Measurements from ENCODE around the gene ADGRG1.
"Not testable (repeated sequence)": the region's sequence is repeated elsewhere in the genome, so short reads cannot be mapped to it uniquely, and the experiment has no call there.

Gene ADGRG1

DNA sequence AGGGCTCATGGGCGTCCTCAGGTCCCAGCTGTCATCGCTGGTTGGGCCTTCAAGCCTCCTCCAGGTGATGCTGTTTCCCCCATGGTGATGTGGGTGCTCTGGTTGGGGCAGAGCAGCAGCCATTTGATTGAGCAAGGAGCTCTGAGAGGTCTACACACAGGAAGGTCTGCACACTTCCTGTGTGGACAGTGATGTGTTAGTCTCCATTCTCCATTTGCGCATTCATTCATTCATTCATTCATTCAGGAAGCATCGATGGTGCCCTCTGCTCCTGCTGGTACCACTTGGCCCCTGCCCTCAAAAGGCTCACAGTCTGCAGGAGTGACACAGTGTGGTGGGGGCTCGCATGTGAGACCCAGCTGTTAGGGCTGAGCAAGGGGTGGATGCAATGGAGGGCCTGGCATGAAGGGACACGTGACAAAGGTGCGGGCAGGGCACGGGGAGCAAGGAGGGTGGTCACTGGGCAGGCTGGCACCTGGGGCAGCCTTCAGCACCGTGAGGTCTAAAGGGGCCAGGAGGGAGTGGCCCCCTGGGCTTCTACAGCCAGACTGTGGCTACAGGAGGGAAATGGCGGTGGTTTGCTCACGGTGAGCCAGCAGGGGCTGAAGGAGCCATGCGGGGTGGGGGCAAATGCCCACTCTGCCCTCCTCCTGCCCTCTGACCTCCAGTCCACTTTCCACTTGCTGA is 41.2 kb downstream of the ADGRG1 start:
- DNase-seq: peak in 1 of 2 experiments; percentile 25

GRCh38 chr16:57670196-57670595 is 41.8 kb downstream of the ADGRG1 start:
- DNase-seq: no peak

GRCh38 chr16:57671451-57671850 is 43.0 kb downstream of the ADGRG1 start:
- DNase-seq: not testable (repeated sequence)

- no peak for DNase-seq
Measured at GRCh38 chr16:57672416-57672815, 44.0 kb downstream of the ADGRG1 start.

GRCh38 chr16:57672824-57673223 is 44.4 kb downstream of the ADGRG1 start:
- no peak for DNase-seq

GRCh38 chr16:57675741-57676551 is 47.5 kb downstream of the ADGRG1 start:
- peak in 1 of 2 experiments; percentile 35 for DNase-seq

DNA sequence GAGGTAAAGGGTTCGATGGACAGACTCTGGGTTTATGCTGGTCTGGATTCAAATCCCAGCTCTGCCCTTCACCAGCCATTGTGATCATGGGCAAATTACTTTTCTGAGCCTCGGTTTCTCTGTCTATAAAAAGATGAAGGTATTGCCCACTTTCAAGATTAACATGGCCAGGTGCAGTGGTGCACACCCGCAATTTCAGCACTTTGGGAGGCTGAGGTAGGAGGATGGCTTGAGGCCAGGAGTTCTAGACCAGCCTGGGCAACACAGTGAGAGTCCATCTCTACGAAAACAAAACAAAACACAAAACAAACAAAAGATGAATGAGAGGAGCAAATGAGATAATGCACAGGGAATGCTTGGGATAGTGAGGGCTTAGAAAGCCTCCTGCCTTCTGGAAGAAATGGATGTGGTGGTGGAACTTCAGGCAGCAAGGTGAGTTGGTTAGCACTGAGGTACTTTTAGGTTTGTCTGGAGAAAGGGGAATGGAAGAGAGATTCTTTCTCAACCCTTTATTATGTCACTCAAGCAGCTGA is 48.2 kb downstream of the ADGRG1 start:
- no peak for DNase-seq

- no peak for DNase-seq
Measured at GRCh38 chr16:57677622-57678369, 49.4 kb downstream of the ADGRG1 start.

DNA sequence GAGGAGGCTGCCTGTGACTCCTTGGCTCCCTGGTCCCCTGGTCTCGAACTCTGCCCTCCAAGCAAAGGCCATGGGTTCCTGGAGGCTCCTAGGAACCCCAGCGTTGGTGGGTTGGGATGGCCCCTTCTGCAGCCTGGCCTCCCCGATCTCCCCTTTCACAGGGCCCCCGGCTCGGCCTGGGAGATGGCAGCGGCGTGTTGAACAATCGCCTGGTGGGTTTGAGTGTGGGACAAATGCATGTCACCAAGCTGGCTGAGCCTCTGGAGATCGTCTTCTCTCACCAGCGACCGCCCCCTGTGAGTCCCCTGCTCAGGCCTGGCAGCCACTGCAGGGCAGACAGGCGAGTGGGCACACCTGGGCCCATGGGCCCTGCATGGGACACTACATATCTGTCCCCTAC is 50.6 kb downstream of the ADGRG1 start:
- DNase-seq: no peak

DNA sequence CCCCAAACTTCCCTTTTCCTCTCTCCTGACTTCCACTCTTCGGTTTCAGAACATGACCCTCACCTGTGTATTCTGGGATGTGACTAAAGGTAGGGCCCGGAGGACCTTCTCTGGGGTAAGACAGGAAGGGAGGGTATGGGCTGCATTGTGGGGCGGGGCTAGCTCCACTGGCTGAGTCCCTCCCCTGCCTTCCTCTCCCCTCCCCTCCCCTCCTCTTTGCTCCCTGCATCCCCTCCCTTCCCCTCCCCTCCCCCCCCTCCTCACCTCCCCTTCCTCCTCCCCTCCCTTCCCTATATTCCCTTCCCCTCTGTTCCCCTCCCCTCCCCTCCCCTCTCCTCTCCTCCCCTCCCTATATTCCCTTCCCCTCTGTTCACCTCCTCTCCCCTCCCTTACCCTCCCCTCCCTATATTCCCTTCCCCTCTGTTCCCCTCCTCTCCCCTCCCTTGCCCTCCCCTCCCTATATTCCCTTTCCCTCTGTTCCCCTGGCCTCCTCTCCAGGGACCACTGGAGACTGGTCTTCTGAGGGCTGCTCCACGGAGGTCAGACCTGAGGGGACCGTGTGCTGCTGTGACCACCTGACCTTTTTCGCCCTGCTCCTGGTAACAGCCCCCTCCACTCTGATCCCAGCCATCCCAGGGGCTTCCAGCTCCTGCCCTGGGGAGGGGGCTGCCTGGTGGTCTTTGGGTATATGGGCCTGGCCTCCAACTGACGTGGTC is 51.5 kb downstream of the ADGRG1 start:
- DNase-seq: no peak

DNA sequence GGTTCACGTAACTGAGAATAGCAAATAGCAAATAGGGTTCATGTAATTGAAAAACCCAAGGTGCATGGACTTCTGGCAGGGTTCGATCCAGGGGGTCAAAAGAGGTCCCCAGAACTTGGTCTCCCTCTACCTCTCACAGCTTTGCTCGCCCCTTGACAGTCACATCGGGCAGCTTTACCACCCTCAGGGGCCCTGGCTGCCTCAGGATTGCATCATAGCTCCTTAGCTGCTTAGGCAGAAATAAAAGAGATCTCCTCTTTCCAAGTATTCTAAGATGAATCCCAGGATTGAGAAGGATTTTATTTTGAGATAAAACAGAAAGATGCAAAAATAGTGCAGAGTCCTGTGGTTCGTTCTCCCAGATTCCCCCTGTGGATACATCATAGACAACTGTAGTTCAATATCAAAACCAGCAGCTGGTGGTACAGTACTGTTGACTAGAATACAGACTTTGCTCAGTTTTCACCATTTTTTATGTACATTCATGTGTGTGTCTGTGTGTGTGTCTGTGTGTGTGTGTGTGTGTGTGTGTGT is 52.5 kb downstream of the ADGRG1 start:
- DNase-seq: no peak

GRCh38 chr16:57681950-57682728 is 53.7 kb downstream of the ADGRG1 start:
- no peak for DNase-seq

DNA sequence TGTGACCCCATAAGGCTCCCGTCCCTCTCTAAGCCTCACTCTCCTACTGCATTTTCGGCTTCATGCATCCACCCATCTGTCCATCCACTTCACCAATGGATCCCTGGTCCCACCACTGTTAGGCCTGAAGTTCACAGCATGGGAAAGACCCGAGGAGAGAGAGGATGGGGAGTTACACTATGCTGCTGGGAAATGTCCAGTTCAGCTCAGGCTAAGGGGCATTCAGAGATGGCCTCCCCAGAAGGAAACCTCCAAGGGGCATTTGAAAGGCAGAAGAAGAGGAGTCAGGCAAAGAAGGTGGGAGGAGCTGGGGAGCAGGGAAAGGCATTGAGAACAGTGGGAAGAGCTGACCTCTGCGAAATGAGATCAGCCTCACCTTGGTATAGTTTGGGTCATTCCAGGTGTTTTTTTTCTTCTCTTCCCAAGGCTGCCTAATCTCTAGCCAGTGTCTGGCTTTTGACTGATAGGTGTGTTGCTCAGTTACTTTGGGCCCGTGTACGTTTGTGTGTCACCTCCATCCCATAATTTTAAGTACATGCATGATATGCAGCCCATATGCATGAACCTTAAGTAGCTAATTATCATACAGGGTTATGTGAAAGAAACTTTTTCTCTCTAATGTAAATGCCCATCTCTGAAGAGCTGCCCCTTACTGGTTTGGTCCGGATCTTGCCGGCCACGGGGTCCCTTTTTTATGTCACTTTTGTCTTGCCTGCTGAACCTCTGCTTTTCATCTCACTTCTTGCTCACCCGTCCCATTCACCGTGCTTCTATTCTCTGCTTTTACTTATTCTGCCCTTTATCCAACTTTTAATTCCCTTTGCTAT is 54.6 kb downstream of the ADGRG1 start:
- DNase-seq: no peak

DNA sequence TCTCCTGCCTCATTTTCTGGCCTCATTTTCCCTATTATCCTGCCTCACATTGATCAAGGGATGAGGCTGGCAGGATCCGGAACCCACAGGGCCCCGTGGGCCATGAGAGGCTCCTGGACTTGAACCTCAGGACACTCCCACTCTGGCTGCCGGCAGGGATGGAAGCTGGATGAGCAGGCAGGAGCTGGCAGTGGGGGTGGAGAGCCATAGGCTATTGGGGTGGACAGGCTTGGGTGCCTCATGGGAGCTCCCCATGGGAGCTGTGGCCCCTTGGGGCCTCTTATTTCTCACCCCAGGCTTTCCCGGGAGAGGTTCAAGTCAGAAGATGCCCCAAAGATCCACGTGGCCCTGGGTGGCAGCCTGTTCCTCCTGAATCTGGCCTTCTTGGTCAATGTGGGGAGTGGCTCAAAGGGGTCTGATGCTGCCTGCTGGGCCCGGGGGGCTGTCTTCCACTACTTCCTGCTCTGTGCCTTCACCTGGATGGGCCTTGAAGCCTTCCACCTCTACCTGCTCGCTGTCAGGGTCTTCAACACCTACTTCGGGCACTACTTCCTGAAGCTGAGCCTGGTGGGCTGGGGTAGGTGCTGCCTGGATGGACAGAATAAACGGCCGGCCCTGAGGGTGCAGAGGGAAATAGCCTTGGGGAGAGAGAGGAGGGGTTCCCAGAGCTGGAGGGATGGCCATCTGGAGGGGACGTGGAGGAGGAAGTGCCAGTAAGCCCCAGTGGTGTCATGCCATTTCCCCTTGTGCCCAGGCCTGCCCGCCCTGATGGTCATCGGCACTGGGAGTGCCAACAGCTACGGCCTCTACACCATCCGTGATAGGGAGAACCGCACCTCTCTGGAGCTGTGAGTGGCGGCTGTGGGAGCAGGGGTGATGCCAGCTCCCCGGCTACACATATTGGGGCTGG is 55.5 kb downstream of the ADGRG1 start:
- DNase-seq: no peak

DNA sequence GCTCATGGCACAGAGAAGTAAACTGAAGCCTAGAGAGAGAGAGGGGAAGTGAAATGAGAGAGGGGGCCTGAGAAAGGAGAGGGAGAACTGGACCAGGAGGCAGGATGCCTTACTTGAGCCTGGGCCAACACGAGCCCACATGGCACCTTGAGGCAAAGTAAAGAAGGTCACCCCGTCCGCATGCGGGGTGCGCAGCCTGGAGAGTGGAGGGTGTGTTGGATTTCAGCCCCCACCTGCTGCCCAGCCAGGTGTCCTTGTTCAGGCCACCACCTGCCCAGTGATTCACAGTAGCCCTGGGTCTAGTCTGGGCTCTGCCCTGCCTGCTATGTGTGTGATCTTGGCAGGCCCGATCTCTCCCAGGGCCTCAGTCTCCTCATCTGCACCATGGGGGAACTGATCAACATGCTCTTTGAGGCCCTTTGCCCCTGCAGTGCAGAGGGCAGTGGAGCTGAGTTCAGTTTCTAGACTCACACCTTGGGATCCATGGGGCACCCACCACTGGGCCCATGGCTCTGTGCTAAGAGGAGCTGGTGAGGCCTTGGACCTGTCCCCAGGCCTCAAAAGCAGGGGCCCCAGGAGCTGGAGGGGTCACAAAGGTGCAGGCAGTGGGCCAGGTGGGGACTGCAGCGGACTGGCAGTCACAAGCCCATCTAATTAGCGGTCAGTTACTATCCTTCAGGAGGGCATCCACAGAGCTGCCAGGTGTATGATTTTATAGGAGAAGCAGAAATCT is 56.4 kb downstream of the ADGRG1 start:
- no peak for DNase-seq

- no peak for DNase-seq
Measured at GRCh38 chr16:57685633-57686032, 57.2 kb downstream of the ADGRG1 start.

DNA sequence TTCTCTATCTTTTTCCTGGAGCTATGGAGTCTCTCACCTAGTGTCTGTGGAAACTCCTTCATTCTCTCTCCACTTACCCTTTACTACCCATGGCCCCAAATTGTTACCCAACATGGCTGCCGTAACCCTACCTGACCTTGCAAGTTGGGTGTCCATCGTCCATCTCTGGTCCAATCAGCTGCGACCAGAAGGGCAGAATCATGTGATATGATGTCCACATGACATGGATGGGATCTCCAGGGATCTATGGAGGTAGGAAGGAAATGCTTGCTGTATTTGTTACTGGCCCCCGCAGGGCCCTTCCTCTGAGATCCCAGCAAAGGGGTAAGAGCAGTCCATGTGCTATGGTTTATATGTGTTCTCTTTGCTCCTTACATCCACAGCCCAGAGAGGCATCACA is 58.1 kb downstream of the ADGRG1 start:
- no peak for DNase-seq

DNA sequence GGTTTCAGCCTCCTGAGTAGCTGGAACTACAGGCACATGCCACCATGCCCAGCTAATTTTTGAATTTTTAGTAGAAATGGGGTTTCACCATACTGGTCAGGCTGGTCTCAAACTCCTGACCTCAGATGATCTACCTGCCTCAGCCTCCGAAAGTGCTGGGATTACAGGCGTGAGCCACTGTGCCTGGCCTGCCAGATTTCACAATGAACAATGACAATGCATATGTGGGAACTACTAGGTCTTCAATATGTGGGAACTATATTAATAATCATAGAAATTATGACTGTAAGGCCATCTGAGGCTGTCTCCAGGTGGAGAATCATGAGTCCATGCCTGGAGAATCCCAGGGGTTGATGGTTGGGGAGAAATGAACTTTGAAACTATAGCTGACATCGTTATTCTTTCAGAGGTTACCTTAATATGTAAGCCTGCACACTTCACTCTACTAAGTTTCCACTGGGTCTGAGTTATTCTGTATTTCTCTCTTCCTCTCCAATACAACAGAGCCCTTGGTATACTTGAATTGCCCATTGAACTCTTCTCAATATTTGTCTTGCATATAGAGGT is 59.0 kb downstream of the ADGRG1 start:
- no peak for DNase-seq

All from NCI-H524 (cell line).